GM21360 (cell line): ENCODE results near the gene CSF1.

Experiments
- ATAC-seq: cut with Tn5 transposase; IDR thresholded peaks from one replicate; pipeline ENCODE4 v1.9.1; 2021; ENCODE audit warnings: mild to moderate bottlenecking, moderate library complexity; ENCODE audit not compliant: unreplicated experiment

Gene CSF1

GRCh38 chr1:109975718-109976117 is 65.1 kb downstream of the CSF1 start:
- no peak for ATAC-seq

GRCh38 chr1:109976762-109977161 is 66.1 kb downstream of the CSF1 start:
- no peak for ATAC-seq

GRCh38 chr1:109977225-109977624 is 66.6 kb downstream of the CSF1 start:
- ATAC-seq = no peak

GRCh38 chr1:109977657-109978378 is 67.2 kb downstream of the CSF1 start:
- ATAC-seq = no peak

GRCh38 chr1:109978761-109979488 is 68.3 kb downstream of the CSF1 start:
- ATAC-seq = no peak

GRCh38 chr1:109979489-109980091 is 68.9 kb downstream of the CSF1 start:
- no peak for ATAC-seq
